ENCODE measurements around the gene PRR5L.

DNA sequence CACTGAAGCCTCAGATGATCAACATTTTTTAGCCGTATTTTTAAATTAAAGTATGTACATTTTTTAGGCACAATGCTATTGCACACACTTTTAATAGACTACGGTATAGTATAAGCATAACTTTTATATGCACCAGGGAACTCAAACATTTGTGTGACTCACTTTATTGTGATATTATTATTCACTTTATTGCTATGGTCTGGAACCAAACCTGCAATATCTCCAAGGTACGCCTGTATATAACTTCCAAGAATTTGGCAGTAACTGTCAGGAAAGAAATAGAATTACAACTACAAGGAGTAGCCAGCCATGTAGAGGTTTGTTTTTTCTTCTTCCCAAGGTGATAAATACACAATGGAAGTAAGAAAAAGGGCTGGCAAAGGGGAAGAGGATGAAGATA, 62.3 kb downstream of the PRR5L start:
- TF ChIP-seq, protein P1, sequence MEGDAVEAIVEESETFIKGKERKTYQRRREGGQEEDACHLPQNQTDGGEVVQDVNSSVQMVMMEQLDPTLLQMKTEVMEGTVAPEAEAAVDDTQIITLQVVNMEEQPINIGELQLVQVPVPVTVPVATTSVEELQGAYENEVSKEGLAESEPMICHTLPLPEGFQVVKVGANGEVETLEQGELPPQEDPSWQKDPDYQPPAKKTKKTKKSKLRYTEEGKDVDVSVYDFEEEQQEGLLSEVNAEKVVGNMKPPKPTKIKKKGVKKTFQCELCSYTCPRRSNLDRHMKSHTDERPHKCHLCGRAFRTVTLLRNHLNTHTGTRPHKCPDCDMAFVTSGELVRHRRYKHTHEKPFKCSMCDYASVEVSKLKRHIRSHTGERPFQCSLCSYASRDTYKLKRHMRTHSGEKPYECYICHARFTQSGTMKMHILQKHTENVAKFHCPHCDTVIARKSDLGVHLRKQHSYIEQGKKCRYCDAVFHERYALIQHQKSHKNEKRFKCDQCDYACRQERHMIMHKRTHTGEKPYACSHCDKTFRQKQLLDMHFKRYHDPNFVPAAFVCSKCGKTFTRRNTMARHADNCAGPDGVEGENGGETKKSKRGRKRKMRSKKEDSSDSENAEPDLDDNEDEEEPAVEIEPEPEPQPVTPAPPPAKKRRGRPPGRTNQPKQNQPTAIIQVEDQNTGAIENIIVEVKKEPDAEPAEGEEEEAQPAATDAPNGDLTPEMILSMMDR (IDR thresholded peaks at IDR 0.05), result no peak
- TF ChIP-seq POLR2A (IDR thresholded peaks at IDR 0.05), result no peak

Measured in thyroid gland (tissue), 4 donors.